NCI-H774 (cell line): Measurements from ENCODE around the gene AMPD3.
"Not testable (repeated sequence)": the region's sequence is repeated elsewhere in the genome, so short reads cannot be mapped to it uniquely, and the experiment has no call there.

Experiments
- DNase-seq: peaks from one replicate; lab custom pipeline; 2025; lab: John Stamatoyannopoulos, UW

Gene AMPD3

GRCh38 chr11:10454878-10455631, at the start of gene AMPD3:
TSS of gene AMPD3 (plus strand) at chr11:10455264. CDS start at chr11:10461520, 6,256 bp downstream.
- peak; percentile 66 for DNase-seq

GRCh38 chr11:10405865-10406592, 49.0 kb upstream of the AMPD3 start:
- DNase-seq = peak; percentile 78

- no peak for DNase-seq
Observed at GRCh38 chr11:10407055-10407454, 48.0 kb upstream of the AMPD3 start.

GRCh38 chr11:10407749-10408685, 47.0 kb upstream of the AMPD3 start:
- DNase-seq = no peak

GRCh38 chr11:10409207-10409661, 45.8 kb upstream of the AMPD3 start:
- DNase-seq = no peak

- no peak for DNase-seq
Observed at GRCh38 chr11:10410106-10410843, 44.8 kb upstream of the AMPD3 start.

- no peak for DNase-seq
Observed at GRCh38 chr11:10410844-10411200, 44.2 kb upstream of the AMPD3 start.

GRCh38 chr11:10412266-10412665, 42.8 kb upstream of the AMPD3 start:
- no peak for DNase-seq

- no peak for DNase-seq
Observed at GRCh38 chr11:10413268-10413667, 41.8 kb upstream of the AMPD3 start.

GRCh38 chr11:10414181-10414580, 40.9 kb upstream of the AMPD3 start:
- DNase-seq = no peak

- no peak for DNase-seq
Observed at GRCh38 chr11:10414659-10415058, 40.4 kb upstream of the AMPD3 start.

- no peak for DNase-seq
Observed at GRCh38 chr11:10415817-10416392, 39.2 kb upstream of the AMPD3 start.

- no peak for DNase-seq
Observed at GRCh38 chr11:10418259-10418949, 36.7 kb upstream of the AMPD3 start.

GRCh38 chr11:10418950-10419310, 36.1 kb upstream of the AMPD3 start:
- no peak for DNase-seq

GRCh38 chr11:10426475-10426874, 28.6 kb upstream of the AMPD3 start:
- no peak for DNase-seq

- DNase-seq = no peak
Observed at GRCh38 chr11:10428453-10428852, 26.6 kb upstream of the AMPD3 start.

GRCh38 chr11:10429526-10429925, 25.5 kb upstream of the AMPD3 start:
- DNase-seq = no peak

GRCh38 chr11:10432493-10432892, 22.6 kb upstream of the AMPD3 start:
- no peak for DNase-seq

GRCh38 chr11:10432971-10433370, 22.1 kb upstream of the AMPD3 start:
- DNase-seq = no peak

- DNase-seq = no peak
Observed at GRCh38 chr11:10436224-10436623, 18.8 kb upstream of the AMPD3 start.

- not testable (repeated sequence) for DNase-seq
Observed at GRCh38 chr11:10436683-10437082, 18.4 kb upstream of the AMPD3 start.
